ENCODE data around the gene LRRC51.

DNA sequence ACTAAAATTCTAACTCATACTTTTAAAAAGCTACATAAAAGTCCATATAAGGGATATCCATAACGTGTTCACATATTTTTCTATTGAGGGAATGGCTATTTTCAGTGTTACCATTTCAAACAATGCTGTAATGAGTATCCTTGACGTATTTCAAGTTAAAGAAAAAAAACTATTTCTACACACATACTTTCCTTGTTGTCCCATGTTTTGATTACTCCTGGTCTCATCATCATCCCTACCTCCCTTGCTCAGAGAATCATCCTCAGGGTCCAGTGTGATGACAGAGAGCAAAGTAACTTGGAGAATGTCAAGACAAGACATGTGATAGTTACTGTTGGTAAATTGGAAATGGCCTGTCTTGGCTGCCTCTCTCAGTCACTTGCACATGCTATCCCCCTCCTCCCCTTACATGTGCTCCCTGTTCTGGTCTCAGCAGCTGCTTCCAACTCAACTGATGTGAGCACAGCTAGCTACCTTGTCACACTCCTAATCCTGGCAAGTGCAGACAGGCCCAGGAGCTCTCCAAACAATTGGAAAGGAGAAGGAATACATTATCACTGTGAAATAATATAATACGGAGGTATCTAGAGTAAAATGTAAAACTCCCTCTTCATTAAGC lies 22.1 kb upstream of the LRRC51 start:
- TF ChIP-seq CTCF (IDR thresholded peaks at IDR 0.05) (no peak), POLR2AphosphoS5 (IDR thresholded peaks at IDR 0.05; ENCODE audit: low read depth, low read length) (no peak), TCF7L2 (IDR thresholded peaks at IDR 0.05; ENCODE audit: low read depth, low read length) (no peak)
- TF ChIP-seq, protein P1, sequence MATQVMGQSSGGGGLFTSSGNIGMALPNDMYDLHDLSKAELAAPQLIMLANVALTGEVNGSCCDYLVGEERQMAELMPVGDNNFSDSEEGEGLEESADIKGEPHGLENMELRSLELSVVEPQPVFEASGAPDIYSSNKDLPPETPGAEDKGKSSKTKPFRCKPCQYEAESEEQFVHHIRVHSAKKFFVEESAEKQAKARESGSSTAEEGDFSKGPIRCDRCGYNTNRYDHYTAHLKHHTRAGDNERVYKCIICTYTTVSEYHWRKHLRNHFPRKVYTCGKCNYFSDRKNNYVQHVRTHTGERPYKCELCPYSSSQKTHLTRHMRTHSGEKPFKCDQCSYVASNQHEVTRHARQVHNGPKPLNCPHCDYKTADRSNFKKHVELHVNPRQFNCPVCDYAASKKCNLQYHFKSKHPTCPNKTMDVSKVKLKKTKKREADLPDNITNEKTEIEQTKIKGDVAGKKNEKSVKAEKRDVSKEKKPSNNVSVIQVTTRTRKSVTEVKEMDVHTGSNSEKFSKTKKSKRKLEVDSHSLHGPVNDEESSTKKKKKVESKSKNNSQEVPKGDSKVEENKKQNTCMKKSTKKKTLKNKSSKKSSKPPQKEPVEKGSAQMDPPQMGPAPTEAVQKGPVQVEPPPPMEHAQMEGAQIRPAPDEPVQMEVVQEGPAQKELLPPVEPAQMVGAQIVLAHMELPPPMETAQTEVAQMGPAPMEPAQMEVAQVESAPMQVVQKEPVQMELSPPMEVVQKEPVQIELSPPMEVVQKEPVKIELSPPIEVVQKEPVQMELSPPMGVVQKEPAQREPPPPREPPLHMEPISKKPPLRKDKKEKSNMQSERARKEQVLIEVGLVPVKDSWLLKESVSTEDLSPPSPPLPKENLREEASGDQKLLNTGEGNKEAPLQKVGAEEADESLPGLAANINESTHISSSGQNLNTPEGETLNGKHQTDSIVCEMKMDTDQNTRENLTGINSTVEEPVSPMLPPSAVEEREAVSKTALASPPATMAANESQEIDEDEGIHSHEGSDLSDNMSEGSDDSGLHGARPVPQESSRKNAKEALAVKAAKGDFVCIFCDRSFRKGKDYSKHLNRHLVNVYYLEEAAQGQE (IDR thresholded peaks at IDR 0.05; ENCODE audit: insufficient read depth in 1 of 2, low read depth in 2 of 2, low read length in 1 of 2): no peak
